ENCODE data around the gene ELFN1. TPM values are rescaled to one million over a fixed set of nuclear protein-coding genes. Genes with fewer than 3 reads are reported as not detected.
A peak's percentile ranks its signal among the peaks of the same experiment; 100 is the strongest.

ELFN1 gene
- polyA plus RNA-seq, 1 of the 3 experiments (the other 2 are of a cell fraction): 0.05 TPM

- no peak overlapping the region for H3K9ac ChIP-seq
- no peak overlapping the region for H3K4me3 ChIP-seq (ENCODE audit: low read depth in 2 of 2, low read length in 1 of 2)
- CTCF ChIA-PET: interaction anchor here (0.8 to 2.1 kb wide), 4 partner anchors 10 to 460 kb away, joined by 3 to 11 read pairs (median 4); no protein-coding TSS in a partner anchor
- no peaks in the 10 kb centered on the region for H3F3A ChIP-seq (replicated peaks; ENCODE audit: insufficient read depth)
- H3K79me2 ChIP-seq (ENCODE audit: insufficient read depth): no peaks in the 10 kb centered on the region
- peaks cover 29% of the 10 kb centered on the region for H3K27me3 ChIP-seq (ENCODE audit: insufficient read depth)
- H4K20me1 ChIP-seq (ENCODE audit: insufficient read depth): no peaks in the 10 kb centered on the region
- H3K27ac ChIP-seq (ENCODE audit: low read depth in 2 of 2, low read length in 1 of 2): peak overlapping the region in 1 of 2 experiments; percentile 67; a peak in 1 of 4 replicates
- no peak overlapping the region for H3K4me2 ChIP-seq
- WGBS (ENCODE audit: low lambda C conversion rate): 61% methylated on average over 11 of the region's 11 CpGs
- H3K4me1 ChIP-seq (ENCODE audit: control insufficient read depth in 1 of 2, insufficient read depth in 2 of 2, low read depth in 1 of 2, low read length in 1 of 2): peaks cover 0 to 79% of the 10 kb centered on the region in 2 experiments; a peak in 1 of 4 replicates
- no peaks in the 10 kb centered on the region for H3K36me3 ChIP-seq (replicated peaks in 1 of 2; ENCODE audit: control insufficient read depth in 1 of 2, insufficient read depth in 2 of 2, low read length in 1 of 2)
- H3K9me3 ChIP-seq: no peaks in the 10 kb centered on the region
- TF ChIP-seq USF2 (IDR thresholded peaks at IDR 0.05; ENCODE audit: borderline replicate concordance, low read depth, low read length) (no peak), GABPA (IDR thresholded peaks at IDR 0.05; ENCODE audit: low read depth) (no peak), JUND (IDR thresholded peaks at IDR 0.05) (no peak), NRF1 (IDR thresholded peaks at IDR 0.05; ENCODE audit: low read depth, low read length) (no peak), REST (IDR thresholded peaks at IDR 0.05; ENCODE audit: low read depth, low read length) (no peak), RCOR1 (IDR thresholded peaks at IDR 0.05; ENCODE audit: low read length) (no peak), RAD21 (IDR thresholded peaks at IDR 0.05; ENCODE audit: low read length) (no peak), NFIC (IDR thresholded peaks at IDR 0.05; ENCODE audit: borderline replicate concordance) (no peak), EZH2phosphoT487 (IDR thresholded peaks at IDR 0.05; ENCODE audit: borderline replicate concordance, low read depth) (no peak)
- no peaks in the 10 kb centered on the region for H3K9me2 ChIP-seq
- POLR2A ChIA-PET: no interaction called here
- DNase-seq: no peak
- no peak overlapping the region for H2AFZ ChIP-seq (ENCODE audit: low read depth)
Observed at GRCh38 chr7:1645071-1645409, 25.0 kb upstream of the ELFN1 start.

- no peak for DNase-seq
- no peak overlapping the region for H2AFZ ChIP-seq (ENCODE audit: low read depth)
- H3K4me3 ChIP-seq (ENCODE audit: low read depth in 2 of 2, low read length in 1 of 2): no peak overlapping the region
- H4K20me1 ChIP-seq (ENCODE audit: insufficient read depth): no peaks in the 10 kb centered on the region
- POLR2A ChIA-PET: no interaction called here
- no peak overlapping the region for H3K9ac ChIP-seq
- WGBS (ENCODE audit: low lambda C conversion rate): 70% methylated on average over 13 of the region's 13 CpGs
- H3K79me2 ChIP-seq (ENCODE audit: insufficient read depth): no peaks in the 10 kb centered on the region
- no peak overlapping the region for H3K4me2 ChIP-seq
- TF ChIP-seq FOSL2 (IDR thresholded peaks at IDR 0.05; ENCODE audit: borderline replicate concordance, low read depth) (no peak), IRF3 (IDR thresholded peaks at IDR 0.05; ENCODE audit: low read depth, low read length) (no peak), MXI1 (IDR thresholded peaks at IDR 0.05; ENCODE audit: low read depth, low read length) (no peak), RFX5 (IDR thresholded peaks at IDR 0.05; ENCODE audit: low read length) (no peak), SMC3 (IDR thresholded peaks at IDR 0.05; ENCODE audit: low read depth, low read length) (no peak), ELF1 (IDR thresholded peaks at IDR 0.05) (no peak), MEF2A (IDR thresholded peaks at IDR 0.05; ENCODE audit: borderline replicate concordance, low read depth) (no peak)
- H3F3A ChIP-seq (replicated peaks; ENCODE audit: insufficient read depth): no peaks in the 10 kb centered on the region
- CTCF ChIA-PET: interaction anchor here (0.8 to 2.1 kb wide), 6 partner anchors 9 to 459 kb away, joined by 3 to 11 read pairs (median 3); no protein-coding TSS in a partner anchor
- peaks cover 0 to 79% of the 10 kb centered on the region in 2 experiments; a peak in 1 of 4 replicates for H3K4me1 ChIP-seq (ENCODE audit: control insufficient read depth in 1 of 2, insufficient read depth in 2 of 2, low read depth in 1 of 2, low read length in 1 of 2)
- H3K9me3 ChIP-seq: no peaks in the 10 kb centered on the region
- peak overlapping the region in 1 of 2 experiments; percentile 67; a peak in 1 of 4 replicates for H3K27ac ChIP-seq (ENCODE audit: low read depth in 2 of 2, low read length in 1 of 2)
- H3K9me2 ChIP-seq: no peaks in the 10 kb centered on the region
- no peaks in the 10 kb centered on the region for H3K36me3 ChIP-seq (replicated peaks in 1 of 2; ENCODE audit: control insufficient read depth in 1 of 2, insufficient read depth in 2 of 2, low read length in 1 of 2)
- H3K27me3 ChIP-seq (ENCODE audit: insufficient read depth): peaks cover 29% of the 10 kb centered on the region
Observed at GRCh38 chr7:1645476-1645875, 24.6 kb upstream of the ELFN1 start.
